ENCODE measurements around the gene APBB2. TPM values are rescaled to one million over a fixed set of nuclear protein-coding genes. Genes with fewer than 3 reads are reported as not detected.
A peak's percentile ranks its signal among the peaks of the same experiment; 100 is the strongest.
"Not testable (repeated sequence)": the region's sequence is repeated elsewhere in the genome, so short reads cannot be mapped to it uniquely, and the experiment has no call there.

Gene APBB2
- total RNA-seq, 1 donor, result 92.3 TPM

GRCh38 chr4:41060352-41061334 is 153.7 kb downstream of the APBB2 start:
- H3K4me1 ChIP-seq (ENCODE audit: insufficient read depth, low read length), result peaks cover 47% of the 10 kb centered on the region
- no peak overlapping the region for H2AFZ ChIP-seq (ENCODE audit: low read length)
- H3K4me2 ChIP-seq (ENCODE audit: insufficient read depth, low read length), result peak overlapping the region; percentile 42
- DNase-seq (ENCODE audit: insufficient read length, low spot score, missing footprints), result no peak
- H4K20me1 ChIP-seq (ENCODE audit: insufficient read depth, low read length), result peaks cover 2% of the 10 kb centered on the region
- no peak overlapping the region for H3K4me3 ChIP-seq (ENCODE audit: insufficient read depth, low read length)
- peak; percentile 13 for TF ChIP-seq CTCF (IDR thresholded peaks at IDR 0.05; ENCODE audit: extremely low read depth, low read depth, low read length)
- no peaks in the 10 kb centered on the region for H3K9me3 ChIP-seq (ENCODE audit: low read depth, low read length)
- H3K27ac ChIP-seq (ENCODE audit: low read depth, low read length), result peak overlapping the region; percentile 41
- peaks cover 48% of the 10 kb centered on the region for H3K79me2 ChIP-seq (ENCODE audit: insufficient read depth, low read length)
- H3K36me3 ChIP-seq (ENCODE audit: insufficient read depth, low read length), result peaks cover 3% of the 10 kb centered on the region
- H3K27me3 ChIP-seq (ENCODE audit: insufficient read depth, low read length), result no peaks in the 10 kb centered on the region

- H2AFZ ChIP-seq (ENCODE audit: low read length); H3K27me3 ChIP-seq (ENCODE audit: insufficient read depth, low read length); H3K9me3 ChIP-seq (ENCODE audit: low read depth, low read length); H3K4me2 ChIP-seq (ENCODE audit: insufficient read depth, low read length); DNase-seq (ENCODE audit: insufficient read length, low spot score, missing footprints); H3K36me3 ChIP-seq (ENCODE audit: insufficient read depth, low read length); H3K27ac ChIP-seq (ENCODE audit: low read depth, low read length); H4K20me1 ChIP-seq (ENCODE audit: insufficient read depth, low read length); H3K4me3 ChIP-seq (ENCODE audit: insufficient read depth, low read length): not testable (repeated sequence)
- Histone ChIP-seq H3K79me2 (ENCODE audit: insufficient read depth, low read length) (peaks cover 46% of the 10 kb centered on the region), H3K4me1 (ENCODE audit: insufficient read depth, low read length) (peaks cover 47% of the 10 kb centered on the region)
Measured at GRCh38 chr4:41059411-41059810, 154.9 kb downstream of the APBB2 start.

GRCh38 chr4:41058426-41058825 is 155.9 kb downstream of the APBB2 start:
- Histone ChIP-seq H2AFZ (ENCODE audit: low read length) (no peak overlapping the region), H4K20me1 (ENCODE audit: insufficient read depth, low read length) (peaks cover 2% of the 10 kb centered on the region), H3K27me3 (ENCODE audit: insufficient read depth, low read length) (no peaks in the 10 kb centered on the region), H3K9me3 (ENCODE audit: low read depth, low read length) (no peaks in the 10 kb centered on the region), H3K4me3 (ENCODE audit: insufficient read depth, low read length) (no peak overlapping the region), H3K36me3 (ENCODE audit: insufficient read depth, low read length) (no peaks in the 10 kb centered on the region), H3K4me2 (ENCODE audit: insufficient read depth, low read length) (peak overlapping the region; percentile 18), H3K79me2 (ENCODE audit: insufficient read depth, low read length) (peaks cover 54% of the 10 kb centered on the region), H3K4me1 (ENCODE audit: insufficient read depth, low read length) (peaks cover 47% of the 10 kb centered on the region), H3K27ac (ENCODE audit: low read depth, low read length) (peak overlapping the region; percentile 47)
- DNase-seq (ENCODE audit: insufficient read length, low spot score, missing footprints), result no peak
- TF ChIP-seq CTCF (IDR thresholded peaks at IDR 0.05; ENCODE audit: extremely low read depth, low read depth, low read length), result no peak

GRCh38 chr4:41057467-41057866 is 156.9 kb downstream of the APBB2 start:
- Histone ChIP-seq H3K4me2 (ENCODE audit: insufficient read depth, low read length) (peak overlapping the region; percentile 18), H4K20me1 (ENCODE audit: insufficient read depth, low read length) (peaks cover 2% of the 10 kb centered on the region), H2AFZ (ENCODE audit: low read length) (no peak overlapping the region), H3K27me3 (ENCODE audit: insufficient read depth, low read length) (no peaks in the 10 kb centered on the region), H3K4me1 (ENCODE audit: insufficient read depth, low read length) (peaks cover 47% of the 10 kb centered on the region), H3K27ac (ENCODE audit: low read depth, low read length) (peak overlapping the region; percentile 47), H3K36me3 (ENCODE audit: insufficient read depth, low read length) (no peaks in the 10 kb centered on the region), H3K9me3 (ENCODE audit: low read depth, low read length) (no peaks in the 10 kb centered on the region), H3K79me2 (ENCODE audit: insufficient read depth, low read length) (peaks cover 49% of the 10 kb centered on the region), H3K4me3 (ENCODE audit: insufficient read depth, low read length) (no peak overlapping the region)
- TF ChIP-seq CTCF (IDR thresholded peaks at IDR 0.05; ENCODE audit: extremely low read depth, low read depth, low read length), result no peak
- no peak for DNase-seq (ENCODE audit: insufficient read length, low spot score, missing footprints)

Measured in osteoblast (primary cell).